Measurements from ENCODE around the gene CTIF.

Gene CTIF

GRCh38 chr18:48572402-48573126, 33.7 kb downstream of the CTIF start:
- no peak overlapping the region for H3K4me3 ChIP-seq (ENCODE audit: low read depth, low read length)
- no peak for DNase-seq

GRCh38 chr18:48573632-48574283, 34.9 kb downstream of the CTIF start:
- Histone ChIP-seq H3K9me3 (no peaks in the 10 kb centered on the region), H3K4me3 (ENCODE audit: low read depth, low read length) (no peak overlapping the region), H3K4me1 (peaks cover 16% of the 10 kb centered on the region), H3K36me3 (no peaks in the 10 kb centered on the region), H3K27me3 (no peaks in the 10 kb centered on the region)
- no peak for DNase-seq
- no peak for TF ChIP-seq CTCF (IDR thresholded peaks at IDR 0.05; ENCODE audit: low read depth, low read length)

More at GRCh38 chr18:48572402-48573126, 33.7 kb downstream of the CTIF start:
- Histone ChIP-seq H3K27me3 (no peaks in the 10 kb centered on the region), H3K4me1 (peaks cover 16% of the 10 kb centered on the region), H3K9me3 (no peaks in the 10 kb centered on the region), H3K36me3 (no peaks in the 10 kb centered on the region)
- TF ChIP-seq CTCF (IDR thresholded peaks at IDR 0.05; ENCODE audit: low read depth, low read length): no peak

- Histone ChIP-seq H3K9me3 (no peaks in the 10 kb centered on the region), H3K4me3 (ENCODE audit: low read depth, low read length) (no peak overlapping the region), H3K36me3 (no peaks in the 10 kb centered on the region), H3K27me3 (no peaks in the 10 kb centered on the region), H3K4me1 (peaks cover 16% of the 10 kb centered on the region)
- DNase-seq: no peak
- no peak for TF ChIP-seq CTCF (IDR thresholded peaks at IDR 0.05; ENCODE audit: low read depth, low read length)
Observed at GRCh38 chr18:48574667-48575300, 36.0 kb downstream of the CTIF start.

DNA sequence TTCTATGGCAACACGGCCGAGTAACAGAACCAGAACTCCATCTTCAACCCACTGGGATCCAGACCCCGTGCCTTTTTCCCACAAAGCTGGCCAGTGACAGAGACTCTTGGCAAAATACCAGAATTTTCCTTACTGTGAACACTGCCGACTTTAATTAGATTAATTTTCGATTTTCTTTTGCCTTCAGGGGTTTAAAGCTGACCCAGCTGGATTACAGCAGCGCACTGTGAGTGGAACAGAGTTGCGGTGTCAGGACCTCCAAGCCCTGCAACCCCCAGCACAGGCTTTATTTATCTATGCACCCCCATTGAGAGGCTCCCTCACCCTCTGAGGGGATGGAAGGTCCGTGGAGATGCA, 36.4 kb downstream of the CTIF start:
- Histone ChIP-seq H3K9me3 (no peaks in the 10 kb centered on the region), H3K36me3 (no peaks in the 10 kb centered on the region), H3K27me3 (no peaks in the 10 kb centered on the region), H3K4me1 (peaks cover 16% of the 10 kb centered on the region), H3K4me3 (ENCODE audit: low read depth, low read length) (no peak overlapping the region)
- no peak for TF ChIP-seq CTCF (IDR thresholded peaks at IDR 0.05; ENCODE audit: low read depth, low read length)
- peak; percentile 56 for DNase-seq

- no peak for TF ChIP-seq CTCF (IDR thresholded peaks at IDR 0.05; ENCODE audit: low read depth, low read length)
- no peak overlapping the region for H3K4me3 ChIP-seq (ENCODE audit: low read depth, low read length)
- H3K36me3 ChIP-seq: no peaks in the 10 kb centered on the region
- no peaks in the 10 kb centered on the region for H3K27me3 ChIP-seq
- no peak for DNase-seq
- H3K4me1 ChIP-seq: peaks cover 16% of the 10 kb centered on the region
- H3K9me3 ChIP-seq: no peaks in the 10 kb centered on the region
Observed at GRCh38 chr18:48575658-48576456, 37.0 kb downstream of the CTIF start.

Measured in BE2C (cell line).